Uterus (tissue), 4 donors: ENCODE data around the gene HTR2B. TPM values are rescaled to one million over a fixed set of nuclear protein-coding genes. Genes with fewer than 3 reads are reported as not detected.

ENCODE experiments used
- DNase-seq, 2 donors: peaks; one replicate each; pipeline ENCODE4 v3.0.0-alpha.2; 2019 to 2020
- H3K27ac ChIP-seq, 2 donors: fragments of 200-600 bp; sonication (generic); 1 replicate in 1 of 2; 2 replicates in 1 of 2; pipeline ENCODE4 v1.5.1; 2016 to 2018
- H3K27me3 ChIP-seq, 2 donors: fragments of 200-600 bp; sonication (generic); one replicate each; pipeline ENCODE4 v1.5.1; 2018 to 2019; ENCODE audit warnings: control low read depth in 1 of 2
- H3K36me3 ChIP-seq, 2 donors: fragments of 200-600 bp; sonication (generic); one replicate each; pipeline ENCODE4 v1.5.1; 2019; ENCODE audit warnings: control low read depth in 1 of 2
- H3K4me1 ChIP-seq, 2 donors: fragments of 200-600 bp; sonication (generic); one replicate each; pipeline ENCODE4 v1.5.1; 2018 to 2019; ENCODE audit warnings: control low read depth in 1 of 2
- H3K4me3 ChIP-seq, 2 donors: fragments of 200-600 bp; sonication (generic); 1 replicate in 1 of 2; 2 replicates in 1 of 2; pipeline ENCODE4 v1.5.1; 2018 to 2019; ENCODE audit warnings: mild to moderate bottlenecking in 1 of 2
- H3K9me3 ChIP-seq, 2 donors: fragments of 200-600 bp; sonication (generic); one replicate each; pipeline ENCODE4 v1.5.1; 2019; ENCODE audit warnings: control low read depth in 1 of 2
- POLR2A ChIP-seq, 2 donors: fragments of 450-650 bp; IDR thresholded peaks; one replicate each; pipeline ENCODE4 v1.6.1; 2016; ENCODE audit warnings: antibody characterized with exemption in 2 of 2, mild to moderate bottlenecking in 1 of 2, moderate library complexity in 1 of 2
- intact Hi-C: fragments of 100-400 bp; cut with DNase I; formaldehyde crosslinking; loops from one replicate; pipeline ENCODE4 v1.15.1; 2023; ENCODE audit warnings: low total_unique reads
- total RNA-seq, 4 donors: library from RNA; depleted of rRNA in 3 of 4; stranded (reverse); fragments of >200 nt in 3 of 4; gene quantifications; one replicate each; pipeline versions ENCODE4 v1.1.0 to v1.2.4, GENCODE V29; 2014 to 2023
- TF ChIP-seq, protein P1 (sequence below), 4 experiments: fragments of 200-600 bp in 2 of 4; fragments of 450-650 bp in 2 of 4; sonication (generic) in 2 of 4; IDR thresholded peaks; one replicate each; pipeline ENCODE4 v1.5.1; 2016 to 2019; ENCODE audit warnings: antibody characterized with exemption in 4 of 4, mild to moderate bottlenecking in 2 of 4, moderate library complexity in 1 of 4
- donor health status: DM: yes; HTN: yes; CAD: no.

The HTR2B gene
- total RNA-seq, 4 donors from 2014 or later = 2.9 to 8.6 (median 4.0) TPM

DNA sequence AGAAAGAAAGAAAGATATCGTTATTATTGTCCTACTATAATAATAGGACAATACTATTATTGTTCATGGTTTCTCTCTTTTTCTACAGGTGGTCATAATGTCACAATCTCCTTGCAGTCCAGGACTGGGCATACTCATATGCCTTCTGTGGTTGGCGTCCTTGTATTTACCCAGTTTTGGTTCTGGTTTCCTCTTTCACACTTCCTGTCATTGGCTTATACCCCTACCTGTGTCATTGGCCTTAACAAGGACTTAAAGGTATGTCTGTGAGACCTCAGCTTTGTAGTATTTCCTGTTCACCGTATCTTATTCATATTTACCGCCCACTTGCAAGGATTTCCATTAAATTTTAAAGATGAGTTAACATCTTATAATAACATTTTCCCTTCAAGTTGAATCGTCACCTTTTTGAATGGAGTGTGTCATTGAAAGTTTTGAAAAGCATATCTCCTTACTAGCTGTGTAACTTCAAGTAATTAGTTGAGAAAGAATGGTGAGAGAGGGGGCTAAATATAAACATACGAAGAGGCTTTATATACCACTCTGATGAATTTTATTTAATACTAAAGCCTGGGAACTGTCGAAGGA lies 36.5 kb upstream of the HTR2B start:
- intact Hi-C loops = no loop called here
- H3K9me3 ChIP-seq = no peaks in the 10 kb centered on the region
- no peak overlapping the region for H3K4me3 ChIP-seq
- H3K4me1 ChIP-seq = peaks cover 4 to 29% of the 10 kb centered on the region in 2 donors
- H3K27ac ChIP-seq = peak overlapping the region; percentile 85 to 86
- no peaks in the 10 kb centered on the region for H3K36me3 ChIP-seq
- DNase-seq = no peak
- no peaks in the 10 kb centered on the region for H3K27me3 ChIP-seq
- TF ChIP-seq, protein P1, sequence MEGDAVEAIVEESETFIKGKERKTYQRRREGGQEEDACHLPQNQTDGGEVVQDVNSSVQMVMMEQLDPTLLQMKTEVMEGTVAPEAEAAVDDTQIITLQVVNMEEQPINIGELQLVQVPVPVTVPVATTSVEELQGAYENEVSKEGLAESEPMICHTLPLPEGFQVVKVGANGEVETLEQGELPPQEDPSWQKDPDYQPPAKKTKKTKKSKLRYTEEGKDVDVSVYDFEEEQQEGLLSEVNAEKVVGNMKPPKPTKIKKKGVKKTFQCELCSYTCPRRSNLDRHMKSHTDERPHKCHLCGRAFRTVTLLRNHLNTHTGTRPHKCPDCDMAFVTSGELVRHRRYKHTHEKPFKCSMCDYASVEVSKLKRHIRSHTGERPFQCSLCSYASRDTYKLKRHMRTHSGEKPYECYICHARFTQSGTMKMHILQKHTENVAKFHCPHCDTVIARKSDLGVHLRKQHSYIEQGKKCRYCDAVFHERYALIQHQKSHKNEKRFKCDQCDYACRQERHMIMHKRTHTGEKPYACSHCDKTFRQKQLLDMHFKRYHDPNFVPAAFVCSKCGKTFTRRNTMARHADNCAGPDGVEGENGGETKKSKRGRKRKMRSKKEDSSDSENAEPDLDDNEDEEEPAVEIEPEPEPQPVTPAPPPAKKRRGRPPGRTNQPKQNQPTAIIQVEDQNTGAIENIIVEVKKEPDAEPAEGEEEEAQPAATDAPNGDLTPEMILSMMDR (IDR thresholded peaks at IDR 0.05) = no peak
- no peak for TF ChIP-seq POLR2A (IDR thresholded peaks at IDR 0.05)

DNA sequence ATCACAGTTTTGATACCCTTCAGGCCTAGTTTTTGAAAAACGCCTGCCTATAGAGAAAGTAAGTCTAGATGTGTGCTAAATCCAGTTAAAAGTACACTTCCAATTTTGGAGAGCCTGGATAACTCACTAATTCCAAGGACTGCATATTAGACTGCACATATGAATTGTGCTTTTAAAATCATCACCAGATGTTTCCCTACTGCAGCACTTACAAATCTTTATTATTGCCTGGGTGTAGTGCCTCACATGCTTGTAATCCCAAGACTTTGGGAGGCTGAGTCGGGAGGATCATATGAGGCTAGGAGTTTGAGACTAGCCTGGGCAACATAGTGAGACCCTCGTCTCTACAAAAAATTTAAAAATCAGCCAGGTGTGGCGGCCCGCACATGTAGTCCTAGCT lies 35.9 kb upstream of the HTR2B start:
- DNase-seq = no peak
- Histone ChIP-seq H3K27me3 (no peaks in the 10 kb centered on the region), H3K36me3 (no peaks in the 10 kb centered on the region), H3K9me3 (no peaks in the 10 kb centered on the region), H3K27ac (peak overlapping the region; percentile 85 to 86), H3K4me1 (peaks cover 4 to 29% of the 10 kb centered on the region in 2 donors), H3K4me3 (no peak overlapping the region)
- TF ChIP-seq, protein P1 (IDR thresholded peaks at IDR 0.05) = no peak
- no peak for TF ChIP-seq POLR2A (IDR thresholded peaks at IDR 0.05)
- intact Hi-C loops = no loop called here

DNA sequence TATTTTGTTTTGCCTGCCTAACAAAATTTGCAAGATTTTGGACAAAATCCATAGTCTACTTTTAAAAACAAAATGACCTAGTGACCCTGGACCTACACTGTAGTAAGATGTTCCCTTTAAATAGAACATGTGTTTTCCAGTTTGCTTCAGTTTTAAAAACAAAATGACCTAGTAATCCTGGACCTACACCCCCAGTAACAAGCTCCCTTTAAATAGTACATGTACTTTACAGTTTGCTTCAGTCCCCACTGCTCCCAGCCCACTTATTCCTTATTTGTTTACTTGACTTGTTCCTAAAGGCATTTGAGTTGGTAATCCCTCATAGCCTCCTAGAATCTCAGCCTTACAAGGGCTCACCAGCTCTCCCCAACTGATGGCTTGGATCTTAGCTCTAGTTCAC lies 34.5 kb upstream of the HTR2B start:
- intact Hi-C loops = no loop called here
- Histone ChIP-seq H3K4me1 (peaks cover 4 to 29% of the 10 kb centered on the region in 2 donors), H3K27ac (peak overlapping the region; percentile 85 to 86), H3K27me3 (no peaks in the 10 kb centered on the region), H3K9me3 (no peaks in the 10 kb centered on the region), H3K36me3 (no peaks in the 10 kb centered on the region), H3K4me3 (no peak overlapping the region)
- DNase-seq = no peak
- TF ChIP-seq, protein P1 (IDR thresholded peaks at IDR 0.05) = no peak
- TF ChIP-seq POLR2A (IDR thresholded peaks at IDR 0.05) = no peak

DNA sequence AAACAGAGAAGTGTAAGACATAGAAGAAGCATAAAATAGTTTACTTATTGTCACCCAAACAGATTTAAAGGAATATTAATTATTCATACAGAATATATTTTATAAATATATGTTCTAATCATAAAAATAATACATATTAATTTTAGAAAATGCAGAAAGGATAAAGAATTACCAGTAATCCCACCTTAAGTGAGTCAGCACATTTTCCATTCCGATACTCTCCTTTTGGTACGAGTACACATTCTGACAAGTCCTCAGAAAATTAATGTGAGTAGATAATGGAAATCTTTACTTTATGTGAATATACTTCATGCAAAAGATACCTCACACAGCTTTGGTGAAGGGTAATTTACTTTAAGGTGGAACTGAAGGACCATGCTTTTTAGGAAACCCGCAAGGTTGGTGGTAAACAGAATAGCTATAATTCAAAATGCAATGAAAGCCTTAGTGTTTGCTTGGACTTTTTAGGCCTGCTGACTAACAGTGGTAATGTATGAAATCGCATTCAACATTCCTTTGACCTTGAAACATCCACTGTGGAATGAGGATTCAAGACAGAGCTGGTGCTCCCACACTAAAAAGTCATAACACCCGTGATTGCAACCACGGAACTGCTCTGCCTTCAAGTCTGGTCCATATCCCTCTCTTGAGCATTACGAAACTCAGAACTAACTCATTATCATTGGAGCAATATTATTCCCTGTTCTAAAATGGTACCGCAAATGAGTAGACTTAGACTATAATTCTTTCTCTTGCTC lies 28.1 kb upstream of the HTR2B start:
- Histone ChIP-seq H3K27ac (peak overlapping the region; percentile 74 to 83), H3K27me3 (no peaks in the 10 kb centered on the region), H3K4me1 (peaks cover 0 to 5% of the 10 kb centered on the region in 2 donors), H3K9me3 (no peaks in the 10 kb centered on the region), H3K36me3 (no peaks in the 10 kb centered on the region), H3K4me3 (no peak overlapping the region)
- TF ChIP-seq, protein P1 (IDR thresholded peaks at IDR 0.05) = no peak
- TF ChIP-seq POLR2A (IDR thresholded peaks at IDR 0.05) = peak in 1 of 2 donors; percentile 10
- intact Hi-C loops = no loop called here
- peak in 1 of 2 donors; percentile 66 for DNase-seq

DNA sequence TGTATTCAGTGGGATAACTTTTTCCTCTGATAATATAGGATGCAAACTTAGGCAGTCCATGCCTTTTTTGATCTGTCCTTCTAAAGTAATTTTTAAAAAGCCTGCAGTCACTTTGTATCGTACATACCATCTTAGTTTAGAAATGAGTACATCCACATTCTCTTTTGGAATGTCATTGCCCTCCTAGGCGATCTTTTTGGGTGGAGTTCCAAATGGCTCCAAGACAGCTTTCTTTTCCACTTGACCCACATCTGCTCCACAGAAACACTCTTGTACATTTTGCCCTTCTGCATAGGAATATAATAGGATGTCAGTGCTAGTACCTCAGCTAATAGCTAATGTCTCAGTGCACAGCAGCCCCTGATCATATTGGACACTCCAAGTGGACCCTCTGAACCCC lies 21.8 kb upstream of the HTR2B start:
- H3K9me3 ChIP-seq = no peaks in the 10 kb centered on the region
- no peak overlapping the region for H3K4me3 ChIP-seq

More for the DNA sequence above, 21.8 kb upstream of the HTR2B start:
- H3K27me3 ChIP-seq = no peaks in the 10 kb centered on the region
- intact Hi-C loops = no loop called here
- H3K27ac ChIP-seq = no peak overlapping the region
- H3K36me3 ChIP-seq = no peaks in the 10 kb centered on the region
- TF ChIP-seq POLR2A (IDR thresholded peaks at IDR 0.05) = no peak
- TF ChIP-seq, protein P1 (IDR thresholded peaks at IDR 0.05) = no peak
- DNase-seq = no peak
- H3K4me1 ChIP-seq = no peaks in the 10 kb centered on the region
